ENCODE results near the gene CUTC. TPM values are rescaled to one million over a fixed set of nuclear protein-coding genes. Genes with fewer than 3 reads are reported as not detected.
"Not testable (repeated sequence)": the region's sequence is repeated elsewhere in the genome, so short reads cannot be mapped to it uniquely, and the experiment has no call there.

Gene CUTC
- total RNA-seq, 4 donors from 2014 or later: 29.7 to 57.5 (median 42.0) TPM

DNA sequence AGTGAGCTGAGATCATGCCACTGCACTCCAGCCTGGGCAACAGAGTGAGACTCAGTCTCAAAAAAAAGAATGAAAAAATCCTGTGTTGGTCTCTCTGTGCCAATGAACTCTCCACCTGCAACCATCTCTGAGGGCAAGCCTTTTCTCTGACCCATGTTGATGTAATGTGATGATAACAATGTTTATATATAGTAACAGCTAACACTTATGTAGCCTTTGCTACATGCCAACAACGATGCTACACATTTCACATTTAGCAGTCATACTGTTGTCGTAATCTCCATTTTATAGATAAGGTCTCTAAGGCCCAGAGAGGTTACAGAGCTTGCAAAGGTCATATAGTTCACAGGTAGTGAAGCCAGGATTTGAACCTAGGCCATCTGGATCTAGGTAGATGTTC lies 11.6 kb upstream of the CUTC start:
- ATAC-seq (ENCODE audit: low FRiP score): no peak
- DNase-seq (ENCODE audit: low spot score): no peak
- TF ChIP-seq CTCF (IDR thresholded peaks at IDR 0.05): no peak

DNA sequence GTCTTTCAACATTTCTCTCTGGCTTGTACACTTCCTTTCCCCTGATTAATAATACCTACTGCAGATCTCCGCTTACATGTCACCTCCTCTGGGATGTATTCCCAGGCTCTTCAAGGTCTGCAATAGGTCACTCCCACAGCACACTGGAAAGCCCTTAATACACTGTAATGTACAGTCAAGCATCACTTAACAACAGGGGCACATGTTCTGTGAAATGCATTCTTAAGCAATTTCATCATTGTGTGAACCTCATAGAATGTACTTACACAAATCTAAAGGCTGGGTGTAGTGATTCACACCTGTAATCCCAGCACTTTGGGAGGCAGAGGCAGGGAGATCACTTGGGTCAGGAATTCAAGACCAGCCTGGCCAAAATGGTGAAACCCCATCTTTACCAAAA lies 2.0 kb upstream of the CUTC start:
- no peak for DNase-seq (ENCODE audit: low spot score)
- ATAC-seq (ENCODE audit: low FRiP score): no peak
- no peak for TF ChIP-seq CTCF (IDR thresholded peaks at IDR 0.05)

GRCh38 chr10:99731306-99732032 lies 565 bp upstream of the CUTC start:
- no peak for TF ChIP-seq CTCF (IDR thresholded peaks at IDR 0.05)
- ATAC-seq (ENCODE audit: low FRiP score): no peak
- no peak for DNase-seq (ENCODE audit: low spot score)

GRCh38 chr10:99733366-99733765 lies 1.3 kb downstream of the CUTC start:
- ATAC-seq (ENCODE audit: low FRiP score) (no peak), DNase-seq (ENCODE audit: low spot score) (no peak)
- TF ChIP-seq CTCF (IDR thresholded peaks at IDR 0.05): no peak

GRCh38 chr10:99734111-99734510 lies 2.1 kb downstream of the CUTC start:
- not testable (repeated sequence) for ATAC-seq (ENCODE audit: low FRiP score); DNase-seq (ENCODE audit: low spot score)

GRCh38 chr10:99740260-99740659 lies 8.2 kb downstream of the CUTC start:
- DNase-seq (ENCODE audit: low spot score) (no peak), ATAC-seq (ENCODE audit: low FRiP score) (no peak)
- no peak for TF ChIP-seq CTCF (IDR thresholded peaks at IDR 0.05)

- TF ChIP-seq CTCF (IDR thresholded peaks at IDR 0.05): no peak
- no peak for ATAC-seq (ENCODE audit: low FRiP score)
- no peak for DNase-seq (ENCODE audit: low spot score)
Measured at GRCh38 chr10:99740933-99741559, 9.0 kb downstream of the CUTC start.
